HG02840 (cell line): ENCODE measurements around the gene ASB12.

Experiments used
- ATAC-seq: cut with Tn5 transposase; IDR thresholded peaks from one replicate; pipeline ENCODE4 v1.9.1; 2021; ENCODE audit warnings: mild to moderate bottlenecking, moderate library complexity, moderate number of reproducible peaks; ENCODE audit not compliant: unreplicated experiment, low FRiP score

ASB12 gene

DNA sequence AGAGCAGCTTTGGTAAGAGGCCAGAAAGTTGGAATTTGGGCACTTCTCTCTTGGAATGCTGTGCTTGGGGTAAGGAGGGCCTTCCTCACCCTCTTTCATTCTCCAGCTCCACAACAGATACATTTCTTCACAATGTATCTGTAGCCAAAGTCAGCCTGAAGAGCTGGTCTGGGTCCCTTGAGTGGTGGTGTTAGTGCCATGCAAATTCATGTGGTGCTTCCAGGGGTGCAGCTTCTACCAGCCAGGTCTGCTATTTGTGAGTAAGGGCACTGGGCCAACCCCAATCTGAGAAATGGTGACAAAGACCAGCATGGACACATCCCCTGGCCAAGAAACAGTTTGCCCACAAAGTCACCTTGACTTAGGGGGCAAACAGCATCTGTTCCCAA is 42.7 kb downstream of the ASB12 start:
- ATAC-seq, result no peak

DNA sequence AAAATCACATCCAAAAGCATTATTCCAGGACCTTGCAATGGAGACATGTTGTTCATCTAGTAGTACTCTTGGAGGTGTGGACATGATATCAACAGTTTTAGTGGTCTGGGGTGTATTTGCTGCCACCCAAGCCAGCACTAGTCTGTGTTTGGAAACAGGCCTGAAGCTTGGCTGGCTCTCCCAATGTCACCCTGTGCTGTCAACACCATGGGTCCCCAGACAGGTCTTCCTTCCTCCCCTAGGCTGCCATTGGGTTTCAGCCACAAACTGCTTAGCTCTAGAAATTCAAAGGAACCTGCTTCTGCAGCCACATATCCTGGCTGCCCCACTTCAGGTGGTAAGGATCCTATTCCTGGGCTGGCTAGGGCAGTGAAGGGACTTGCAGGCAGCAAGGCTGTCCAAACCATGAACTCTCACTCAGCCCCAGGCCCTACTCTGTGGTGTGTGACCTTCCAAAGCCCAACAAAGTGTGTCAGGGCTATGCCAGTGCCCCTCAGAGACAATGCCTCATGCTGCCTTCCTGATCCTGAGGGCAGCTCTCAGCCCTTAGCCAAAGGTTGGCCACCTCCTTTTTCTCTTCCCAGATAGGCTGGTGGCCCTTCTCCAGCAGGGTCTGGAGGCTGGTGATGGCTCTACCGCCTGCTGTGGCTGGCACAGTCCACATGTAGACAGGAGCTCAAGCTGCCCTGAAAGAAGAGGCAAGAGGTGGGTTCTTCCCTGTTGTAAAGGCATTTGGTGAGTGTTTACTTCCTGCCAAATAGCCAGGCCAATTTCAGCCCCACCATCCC is 43.2 kb downstream of the ASB12 start:
- no peak for ATAC-seq

DNA sequence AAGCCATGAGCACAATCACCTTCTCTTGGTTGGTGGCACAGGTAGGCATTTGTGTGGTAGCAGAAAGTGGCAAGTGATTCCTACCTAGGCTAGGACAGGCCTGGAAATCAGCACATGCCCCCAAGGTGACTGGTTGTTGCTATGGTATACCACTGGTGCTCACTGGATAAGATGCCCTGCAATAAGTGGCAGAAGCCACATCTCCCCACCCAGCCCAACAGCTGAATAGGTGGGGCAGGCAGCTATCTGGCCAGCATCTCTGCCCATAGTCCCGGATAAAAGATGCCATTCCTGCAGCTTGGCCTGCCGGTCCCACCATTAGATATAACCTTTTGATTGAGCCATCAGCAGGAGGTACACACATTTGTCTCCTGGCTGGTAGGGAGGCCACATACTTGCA is 46.0 kb downstream of the ASB12 start:
- ATAC-seq, result no peak

DNA sequence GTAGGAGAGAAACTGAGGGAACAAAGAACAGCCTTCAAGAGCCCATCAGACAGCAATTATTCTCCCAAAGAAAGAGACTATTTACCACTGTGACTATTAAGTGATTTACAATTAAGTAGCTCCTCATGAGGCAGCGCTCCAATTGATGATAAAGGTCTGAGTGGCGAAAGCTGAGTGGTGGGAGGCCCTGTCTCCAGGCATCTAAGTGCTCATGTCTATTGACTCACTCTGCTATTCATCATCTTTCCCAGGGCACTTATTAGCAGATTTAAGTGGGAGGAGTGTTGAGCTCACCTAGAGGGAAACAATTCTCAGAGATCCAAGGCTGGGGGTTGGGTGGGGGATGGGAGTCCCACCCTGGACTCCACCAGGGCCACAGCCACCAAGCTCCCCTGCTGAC is 48.2 kb downstream of the ASB12 start:
- no peak for ATAC-seq

DNA sequence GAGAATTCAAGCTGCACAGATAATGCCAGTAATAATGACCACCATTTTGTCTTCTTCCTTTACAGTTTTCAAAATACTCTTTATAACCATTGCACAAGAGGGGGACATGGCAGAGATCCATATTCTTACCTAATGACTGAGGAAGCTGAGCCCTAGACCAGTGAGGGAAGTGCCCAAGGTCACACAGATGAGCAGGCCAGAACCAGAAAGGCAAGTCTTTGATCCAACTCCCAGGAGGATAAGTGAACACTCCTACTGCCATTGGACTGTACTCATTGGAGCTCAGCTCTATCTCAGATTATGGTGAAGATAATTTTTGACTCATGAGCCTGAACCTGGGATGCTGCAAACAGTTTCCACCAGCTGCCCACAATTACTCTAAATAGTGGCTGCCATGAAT is 53.5 kb downstream of the ASB12 start:
- ATAC-seq, result no peak
